Activated naive CD4-positive, alpha-beta T cell treated with anti-CD3 and anti-CD28 coated beads for 36 hours (primary cell): ENCODE results near the gene PSTPIP1. TPM values are rescaled to one million over a fixed set of nuclear protein-coding genes. Genes with fewer than 3 reads are reported as not detected.
A peak's percentile ranks its signal among the peaks of the same experiment; 100 is the strongest.

Experiments used
- CTCF ChIA-PET: fragments of 350-600 bp; sonication (Branson Sonifier 250); formaldehyde crosslinking; loops from one replicate; lab custom pipeline; 2021; ENCODE audit warnings: antibody characterized with exemption; lab: Charles Lee
- DNase-seq: peaks from one replicate; pipeline ENCODE4 v3.0.0-alpha.2; 2020
- H3K27ac Mint-ChIP-seq: one replicate; pipeline ENCODE4 v1.8.0; 2021; ENCODE audit warnings: mild to moderate bottlenecking, mixed read lengths
- H3K27me3 Mint-ChIP-seq: one replicate; pipeline ENCODE4 v1.8.0; 2021; ENCODE audit warnings: low read depth, mixed read lengths
- H3K36me3 Mint-ChIP-seq: one replicate; pipeline ENCODE4 v1.8.0; 2021; ENCODE audit warnings: low read depth, mixed read lengths
- H3K4me1 Mint-ChIP-seq: one replicate; pipeline ENCODE4 v1.8.0; 2021; ENCODE audit warnings: low read depth, mixed read lengths
- H3K4me3 Mint-ChIP-seq: one replicate; pipeline ENCODE4 v1.8.0; 2021; ENCODE audit warnings: mild to moderate bottlenecking, moderate library complexity, mixed read lengths
- H3K9me3 Mint-ChIP-seq: one replicate; pipeline ENCODE4 v1.8.0; 2021; ENCODE audit warnings: mixed read lengths
- intact Hi-C: fragments of 100-400 bp; cut with micrococcal nuclease; formaldehyde crosslinking; loops from one replicate; pipeline ENCODE4 v1.15.1; 2023
- total RNA-seq, 2 experiments: library from RNA; stranded (reverse); gene quantifications; one replicate each; pipeline ENCODE4 v1.2.3, GENCODE V29; 2021

Gene PSTPIP1
- total RNA-seq, 2 experiments from 2014 or later, result 94.2 to 102 TPM

GRCh38 chr15:77044228-77045042 lies 49.5 kb downstream of the PSTPIP1 start:
- Mint-ChIP-seq H3K9me3 (peaks cover 3% of the 10 kb centered on the region), H3K27me3 (no peaks in the 10 kb centered on the region), H3K36me3 (peaks cover 35% of the 10 kb centered on the region), H3K4me1 (peaks cover 6% of the 10 kb centered on the region), H3K4me3 (no peak overlapping the region), H3K27ac (no peak overlapping the region)
- DNase-seq, result no peak
- CTCF ChIA-PET, result interaction anchor here (0.6 kb wide), 1 partner anchor 482 kb away, joined by 3 read pairs; no protein-coding TSS in a partner anchor
- intact Hi-C loops, result no loop called here

- intact Hi-C loops, result no loop called here
- Mint-ChIP-seq H3K27me3 (no peaks in the 10 kb centered on the region), H3K9me3 (no peaks in the 10 kb centered on the region), H3K4me3 (no peak overlapping the region), H3K4me1 (peaks cover 3% of the 10 kb centered on the region), H3K36me3 (peaks cover 28% of the 10 kb centered on the region), H3K27ac (no peak overlapping the region)
- CTCF ChIA-PET, result interaction anchor here (0.6 to 2.2 kb wide), 5 partner anchors 11 to 497 kb away, joined by 3 to 10 read pairs (median 3); no protein-coding TSS in a partner anchor
- no peak for DNase-seq
Observed at GRCh38 chr15:77045985-77046384, 51.1 kb downstream of the PSTPIP1 start.

- Mint-ChIP-seq H3K4me1 (peaks cover 3% of the 10 kb centered on the region), H3K4me3 (no peak overlapping the region), H3K27ac (peak overlapping the region; percentile 4), H3K36me3 (peaks cover 27% of the 10 kb centered on the region), H3K27me3 (no peaks in the 10 kb centered on the region), H3K9me3 (no peaks in the 10 kb centered on the region)
- CTCF ChIA-PET, result interaction anchor here (0.7 to 2.2 kb wide), 3 partner anchors 12 to 496 kb away, joined by 3 to 10 read pairs (median 3); no protein-coding TSS in a partner anchor
- no peak for DNase-seq
- intact Hi-C loops, result no loop called here
Observed at GRCh38 chr15:77046704-77047412, 51.9 kb downstream of the PSTPIP1 start.

- intact Hi-C loops, result no loop called here
- Mint-ChIP-seq H3K36me3 (peaks cover 23% of the 10 kb centered on the region), H3K4me3 (no peak overlapping the region), H3K9me3 (no peaks in the 10 kb centered on the region), H3K4me1 (peaks cover 3% of the 10 kb centered on the region), H3K27me3 (no peaks in the 10 kb centered on the region), H3K27ac (no peak overlapping the region)
- CTCF ChIA-PET, result interaction anchor here (0.6 kb wide), 1 partner anchor 170 kb away, joined by 6 read pairs; no protein-coding TSS in a partner anchor
- DNase-seq, result no peak
Observed at GRCh38 chr15:77048135-77048876, 53.4 kb downstream of the PSTPIP1 start.

- intact Hi-C loops, result no loop called here
- H3K4me1 Mint-ChIP-seq, result peaks cover 6% of the 10 kb centered on the region
- CTCF ChIA-PET, result interaction anchor here (0.8 kb wide), 1 partner anchor 9 kb away, joined by 3 read pairs; no protein-coding TSS in a partner anchor
Observed at GRCh38 chr15:77052556-77052955, 57.6 kb downstream of the PSTPIP1 start.

GRCh38 chr15:77053709-77054108 lies 58.8 kb downstream of the PSTPIP1 start:
- Mint-ChIP-seq H3K9me3 (no peaks in the 10 kb centered on the region), H3K27ac (no peak overlapping the region)
- no peak for DNase-seq

More at GRCh38 chr15:77052556-77052955, 57.6 kb downstream of the PSTPIP1 start:
- Mint-ChIP-seq H3K36me3 (peaks cover 4% of the 10 kb centered on the region), H3K9me3 (no peaks in the 10 kb centered on the region), H3K27ac (no peak overlapping the region), H3K4me3 (no peak overlapping the region), H3K27me3 (no peaks in the 10 kb centered on the region)
- DNase-seq, result no peak

GRCh38 chr15:77057072-77057471 lies 62.1 kb downstream of the PSTPIP1 start:
- CTCF ChIA-PET, result interaction anchor here (1.1 to 2.4 kb wide), 3 partner anchors 22 to 486 kb away, joined by 4 to 8 read pairs (median 6); no protein-coding TSS in a partner anchor
- Mint-ChIP-seq H3K4me3 (no peak overlapping the region), H3K27me3 (no peaks in the 10 kb centered on the region), H3K27ac (peak overlapping the region; percentile 1), H3K9me3 (no peaks in the 10 kb centered on the region), H3K4me1 (peaks cover 27% of the 10 kb centered on the region), H3K36me3 (peaks cover 4% of the 10 kb centered on the region)
- intact Hi-C loops, result no loop called here
- no peak for DNase-seq

More at GRCh38 chr15:77053709-77054108, 58.8 kb downstream of the PSTPIP1 start:
- Mint-ChIP-seq H3K4me3 (no peak overlapping the region), H3K27me3 (no peaks in the 10 kb centered on the region), H3K4me1 (peaks cover 12% of the 10 kb centered on the region), H3K36me3 (peaks cover 4% of the 10 kb centered on the region)
- CTCF ChIA-PET, result no interaction called here
- intact Hi-C loops, result no loop called here

- intact Hi-C loops, result no loop called here
- no peak for DNase-seq
- Mint-ChIP-seq H3K9me3 (no peaks in the 10 kb centered on the region), H3K4me1 (peaks cover 27% of the 10 kb centered on the region), H3K4me3 (no peak overlapping the region), H3K27ac (no peak overlapping the region), H3K36me3 (peaks cover 4% of the 10 kb centered on the region), H3K27me3 (no peaks in the 10 kb centered on the region)
- CTCF ChIA-PET, result interaction anchor here (2.0 to 2.4 kb wide), 2 partner anchors 23 to 35 kb away, joined by 4 to 8 read pairs; no protein-coding TSS in a partner anchor
Observed at GRCh38 chr15:77057685-77058084, 62.8 kb downstream of the PSTPIP1 start.

- CTCF ChIA-PET, result interaction anchor here (0.7 to 2.4 kb wide), 7 partner anchors 10 to 96 kb away, joined by 3 to 8 read pairs (median 4); no protein-coding TSS in a partner anchor
- H3K27me3 Mint-ChIP-seq, result no peaks in the 10 kb centered on the region
- no peak for DNase-seq
- H3K36me3 Mint-ChIP-seq, result peaks cover 4% of the 10 kb centered on the region
- peaks cover 28% of the 10 kb centered on the region for H3K4me1 Mint-ChIP-seq
- intact Hi-C loops, result no loop called here
- H3K4me3 Mint-ChIP-seq, result no peak overlapping the region
- H3K9me3 Mint-ChIP-seq, result no peaks in the 10 kb centered on the region
- no peak overlapping the region for H3K27ac Mint-ChIP-seq
Observed at GRCh38 chr15:77058468-77058867, 63.5 kb downstream of the PSTPIP1 start.

GRCh38 chr15:77059786-77060361 lies 64.9 kb downstream of the PSTPIP1 start:
- peak; percentile 30 for DNase-seq
- H3K4me1 Mint-ChIP-seq, result peaks cover 34% of the 10 kb centered on the region
- no peak overlapping the region for H3K27ac Mint-ChIP-seq
- no peaks in the 10 kb centered on the region for H3K36me3 Mint-ChIP-seq
- H3K4me3 Mint-ChIP-seq, result no peak overlapping the region
- H3K9me3 Mint-ChIP-seq, result no peaks in the 10 kb centered on the region
- intact Hi-C loops, result no loop called here
- H3K27me3 Mint-ChIP-seq, result no peaks in the 10 kb centered on the region
- CTCF ChIA-PET, result interaction anchor here (1.1 to 2.0 kb wide), 3 partner anchors 25 to 509 kb away, joined by 3 to 6 read pairs (median 4); no protein-coding TSS in a partner anchor

- Mint-ChIP-seq H3K4me3 (no peak overlapping the region), H3K9me3 (no peaks in the 10 kb centered on the region), H3K27ac (no peak overlapping the region), H3K27me3 (no peaks in the 10 kb centered on the region), H3K4me1 (peaks cover 37% of the 10 kb centered on the region), H3K36me3 (no peaks in the 10 kb centered on the region)
- CTCF ChIA-PET, result interaction anchor here (1.0 to 2.0 kb wide), 5 partner anchors 26 to 509 kb away, joined by 3 to 6 read pairs (median 3); no protein-coding TSS in a partner anchor
- no peak for DNase-seq
- intact Hi-C loops, result no loop called here
Observed at GRCh38 chr15:77060546-77060945, 65.6 kb downstream of the PSTPIP1 start.
